NB4 (cell line): ENCODE results near the gene GPR176.

Experiments used
- DNase-seq: peaks from one replicate; pipeline ENCODE4 v3.0.0; 2010; ENCODE audit warnings: low read depth
- H3K4me3 ChIP-seq: one replicate; pipeline ENCODE4 v1.5.1; 2011; ENCODE audit warnings: mild to moderate bottlenecking, low read depth, low read length, moderate library complexity
- CTCF ChIP-seq: IDR thresholded peaks from one replicate; pipeline ENCODE4 v1.5.1; 2012; ENCODE audit warnings: low read depth, low read length
- MAX ChIP-seq: IDR thresholded peaks from 2 replicates; pipeline ENCODE4 v1.6.1; 2011; ENCODE audit warnings: low read depth, low read length
- MYC ChIP-seq: IDR thresholded peaks from 2 replicates; pipeline ENCODE4 v1.6.1; 2011; ENCODE audit warnings: low read depth, low read length
- POLR2A ChIP-seq: IDR thresholded peaks from 2 replicates; pipeline ENCODE4 v1.6.1; 2011; ENCODE audit warnings: mild to moderate bottlenecking; ENCODE audit not compliant: insufficient read length; ENCODE audit errors: extremely low read depth

The GPR176 gene

GRCh38 chr15:39914977-39915376, 5.1 kb downstream of the GPR176 start:
- TF ChIP-seq MAX, result no peak
- no peak for TF ChIP-seq MYC
- TF ChIP-seq CTCF, result no peak
- no peak for TF ChIP-seq POLR2A
- H3K4me3 ChIP-seq, result no peak overlapping the region
- DNase-seq, result no peak

GRCh38 chr15:39909007-39909406, 11.1 kb downstream of the GPR176 start:
- DNase-seq, result no peak
- no peak for TF ChIP-seq MYC
- no peak for TF ChIP-seq MAX
- TF ChIP-seq POLR2A, result no peak
- TF ChIP-seq CTCF, result no peak
- no peak overlapping the region for H3K4me3 ChIP-seq

GRCh38 chr15:39908186-39908585, 11.9 kb downstream of the GPR176 start:
- TF ChIP-seq POLR2A, result no peak
- no peak for TF ChIP-seq MYC
- TF ChIP-seq CTCF, result no peak
- TF ChIP-seq MAX, result no peak
- no peak for DNase-seq
- no peak overlapping the region for H3K4me3 ChIP-seq

GRCh38 chr15:39907216-39907615, 12.8 kb downstream of the GPR176 start:
- no peak for DNase-seq
- H3K4me3 ChIP-seq, result no peak overlapping the region
- TF ChIP-seq MAX (no peak), POLR2A (no peak), CTCF (no peak), MYC (no peak)

- H3K4me3 ChIP-seq, result no peak overlapping the region
- DNase-seq, result no peak
- TF ChIP-seq CTCF, result no peak
- no peak for TF ChIP-seq MAX
- TF ChIP-seq MYC, result no peak
- TF ChIP-seq POLR2A, result no peak
Observed at GRCh38 chr15:39904115-39904514, 16.0 kb downstream of the GPR176 start.

- TF ChIP-seq MYC, result no peak
- no peak for TF ChIP-seq CTCF
- no peak for TF ChIP-seq MAX
- TF ChIP-seq POLR2A, result no peak
- no peak for DNase-seq
- H3K4me3 ChIP-seq, result no peak overlapping the region
Observed at GRCh38 chr15:39898317-39898716, 21.7 kb downstream of the GPR176 start.
